Lower leg skin (tissue), 3 donors: ENCODE measurements around the gene IQUB.

ENCODE experiments used
- CTCF ChIP-seq, 3 donors: fragments of 450-650 bp; IDR thresholded peaks; one replicate each; pipeline ENCODE4 v1.5.1; 2016; ENCODE audit warnings: antibody characterized with exemption in 3 of 3, mild to moderate bottlenecking in 3 of 3, moderate library complexity in 2 of 3
- POLR2A ChIP-seq, 2 donors: fragments of 450-650 bp; IDR thresholded peaks; one replicate each; pipeline ENCODE4 v1.6.1; 2016 to 2017; ENCODE audit warnings: antibody characterized with exemption in 2 of 2, mild to moderate bottlenecking in 1 of 2, moderate library complexity in 1 of 2

DNA sequence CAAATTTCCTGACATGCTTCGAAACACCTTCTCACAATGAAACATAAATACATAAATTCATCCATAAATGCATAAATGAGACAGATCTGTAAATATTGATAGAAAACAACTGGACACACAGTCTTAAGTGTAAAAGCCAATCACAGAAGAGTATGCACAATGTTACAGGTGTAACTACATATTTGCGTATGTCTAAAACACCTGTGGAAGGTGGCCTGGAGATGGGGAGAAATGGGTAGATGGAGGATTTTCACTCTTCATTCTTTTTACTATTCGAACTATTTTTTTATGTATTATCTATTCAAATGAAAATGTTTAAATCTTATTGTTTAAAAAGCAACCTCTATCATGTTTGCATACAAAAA is 860 bp downstream of the IQUB start:
- TF ChIP-seq CTCF (IDR thresholded peaks at IDR 0.05) (no peak), POLR2A (IDR thresholded peaks at IDR 0.05) (no peak)
